A673 (cell line): Measurements from ENCODE around the gene PPP1R3F. TPM values are rescaled to one million over a fixed set of nuclear protein-coding genes. Genes with fewer than 3 reads are reported as not detected.
A peak's percentile ranks its signal among the peaks of the same experiment; 100 is the strongest.

Source experiments
- BruUV-seq: library from RNA; stranded (reverse); fragments of 400-500 nt; replicated peaks from 2 replicates; lab custom pipeline; 2021; lab: Mats Ljungman, UMichigan
- CTCF ChIA-PET: fragments of 300-600 bp; sonication (Branson Sonifier 250); formaldehyde crosslinking; loops from one replicate; lab custom pipeline; 2022; ENCODE audit warnings: antibody characterized with exemption; lab: Charles Lee
- POLR2A ChIA-PET: fragments of 300-600 bp; sonication (Branson Sonifier 250); formaldehyde crosslinking; loops from one replicate; lab custom pipeline; 2022; ENCODE audit warnings: antibody characterized with exemption; ENCODE audit not compliant: low non-redundant PET; lab: Charles Lee
- DNase-seq: peaks from one replicate; pipeline ENCODE4 v3.0.0-alpha.2; 2015; ENCODE audit warnings: low spot score
- H3K27ac ChIP-seq: fragments of 200-600 bp; sonication (generic); 2 replicates; pipeline ENCODE4 v1.5.1; 2016; ENCODE audit warnings: mixed run types, low read depth, mild to moderate bottlenecking, mixed read lengths, antibody characterized with exemption, low read length; ENCODE audit not compliant: poor library complexity, severe bottlenecking
- H3K27me3 ChIP-seq: fragments of 200-600 bp; sonication (generic); replicated peaks from 2 replicates; pipeline ENCODE4 v1.6.1; 2017; ENCODE audit warnings: mixed run types, low read depth, mild to moderate bottlenecking, mixed read lengths, antibody characterized with exemption, low read length; ENCODE audit not compliant: insufficient read depth, poor library complexity
- H3K36me3 ChIP-seq: fragments of 200-600 bp; sonication (generic); 2 replicates; pipeline ENCODE4 v1.6.1; 2016; ENCODE audit warnings: mixed run types, mild to moderate bottlenecking, mixed read lengths, antibody characterized with exemption, low read length; ENCODE audit not compliant: insufficient read depth, poor library complexity, severe bottlenecking
- H3K4me1 ChIP-seq: fragments of 200-600 bp; sonication (generic); 2 replicates; pipeline ENCODE4 v1.6.1; 2017; ENCODE audit warnings: mixed run types, mild to moderate bottlenecking, mixed read lengths, antibody characterized with exemption, low read length; ENCODE audit not compliant: insufficient read depth, poor library complexity, severe bottlenecking
- H3K4me3 ChIP-seq: fragments of 200-600 bp; sonication (generic); 2 replicates; pipeline ENCODE4 v1.5.1; 2016; ENCODE audit warnings: low read depth, mixed run types, mild to moderate bottlenecking, mixed read lengths, low read length; ENCODE audit not compliant: poor library complexity, severe bottlenecking
- H3K9me3 ChIP-seq: fragments of 200-600 bp; sonication (generic); 2 replicates; pipeline ENCODE4 v1.6.1; 2016; ENCODE audit warnings: mixed run types, low read depth, mild to moderate bottlenecking, mixed read lengths, antibody characterized with exemption, low read length; ENCODE audit not compliant: poor library complexity, severe bottlenecking
- CTCF ChIP-seq: fragments of 300-800, 200-600 bp; sonication (generic); conservative IDR thresholded peaks from 2 replicates; pipeline ENCODE4 v1.5.1; 2017; ENCODE audit warnings: low read depth, mild to moderate bottlenecking, antibody characterized with exemption, low read length, moderate library complexity, mixed read lengths
- EZH2 ChIP-seq: fragments of 200-600 bp; sonication (generic); IDR thresholded peaks from 2 replicates; pipeline ENCODE4 v1.6.1; 2017; ENCODE audit warnings: borderline replicate concordance, low read depth, mild to moderate bottlenecking, mixed read lengths, antibody characterized with exemption, low read length; ENCODE audit not compliant: poor library complexity, severe bottlenecking
- intact Hi-C: fragments of 100-400 bp; cut with micrococcal nuclease; formaldehyde crosslinking; loops from one replicate; pipeline ENCODE4 v1.10.0; 2022; ENCODE audit not compliant: unreplicated experiment
- total RNA-seq: library from RNA; stranded (reverse); gene quantifications from 2 replicates; pipeline ENCODE4 v1.2.3, GENCODE V29; 2021

PPP1R3F gene
- total RNA-seq, 1 experiment from 2014 or later: 12.3 TPM

- no peaks in the 10 kb centered on the region for H3K27me3 ChIP-seq
- CTCF ChIA-PET: no interaction called here
These were observed 41.4 kb upstream of the PPP1R3F start for GRCh38 chrX:49228185-49228584.

GRCh38 chrX:49230500-49231232, 38.9 kb upstream of the PPP1R3F start:
- peak overlapping the region; percentile 23 for H3K4me3 ChIP-seq
- intact Hi-C loops: no loop called here
- no peaks in the 10 kb centered on the region for H3K27me3 ChIP-seq
- no peaks in the 10 kb centered on the region for H3K36me3 ChIP-seq
- no peaks in the 10 kb centered on the region for H3K9me3 ChIP-seq
- ChIA-PET CTCF (no interaction called here), POLR2A (no interaction called here)
- H3K27ac ChIP-seq: no peak overlapping the region
- DNase-seq: peak; percentile 25
- no peaks in the 10 kb centered on the region for H3K4me1 ChIP-seq
- no TSS peak for BruUV-seq
- TF ChIP-seq CTCF (0 out of 2 replicates have a peak, but pooled peaks have one; percentile 14), EZH2 (no peak)

More at GRCh38 chrX:49228185-49228584, 41.4 kb upstream of the PPP1R3F start:
- BruUV-seq: no TSS peak
- no peak for DNase-seq
- POLR2A ChIA-PET: no interaction called here
- H3K9me3 ChIP-seq: no peaks in the 10 kb centered on the region
- no peaks in the 10 kb centered on the region for H3K36me3 ChIP-seq
- H3K4me3 ChIP-seq: no peak overlapping the region
- intact Hi-C loops: no loop called here
- no peak overlapping the region for H3K27ac ChIP-seq
- TF ChIP-seq EZH2: no peak
- no peak for TF ChIP-seq CTCF
- H3K4me1 ChIP-seq: no peaks in the 10 kb centered on the region

- no TSS peak for BruUV-seq
These were observed 38.1 kb upstream of the PPP1R3F start for GRCh38 chrX:49231333-49232000.

More at GRCh38 chrX:49231333-49232000, 38.1 kb upstream of the PPP1R3F start:
- no peak for TF ChIP-seq CTCF
- TF ChIP-seq EZH2: no peak
- ChIA-PET CTCF (no interaction called here), POLR2A (no interaction called here)
- Histone ChIP-seq H3K27ac (no peak overlapping the region), H3K9me3 (no peaks in the 10 kb centered on the region), H3K27me3 (no peaks in the 10 kb centered on the region), H3K4me3 (no peak overlapping the region), H3K4me1 (no peaks in the 10 kb centered on the region), H3K36me3 (no peaks in the 10 kb centered on the region)
- intact Hi-C loops: no loop called here
- DNase-seq: no peak
